Thyroid gland (tissue), 4 donors: ENCODE results near the gene MIB1.

Experiments used
- POLR2A ChIP-seq, 2 donors: fragments of 450-650 bp; IDR thresholded peaks; one replicate each; pipeline ENCODE4 v1.6.1; 2017; ENCODE audit warnings: antibody characterized with exemption in 2 of 2, mild to moderate bottlenecking in 2 of 2, moderate library complexity in 1 of 2
- TF ChIP-seq, protein P1 (sequence below), 6 experiments: fragments of 200-600 bp in 3 of 6; fragments of 450-650 bp in 3 of 6; sonication (generic) in 3 of 6; IDR thresholded peaks; one replicate each; pipeline ENCODE4 v1.5.1; 2016 to 2019; ENCODE audit warnings: antibody characterized with exemption in 6 of 6, mild to moderate bottlenecking in 2 of 6, inconsistent platforms in 1 of 6, moderate library complexity in 1 of 6

GRCh38 chr18:21805771-21806366 is 65.3 kb downstream of the MIB1 start:
- TF ChIP-seq, protein P1, sequence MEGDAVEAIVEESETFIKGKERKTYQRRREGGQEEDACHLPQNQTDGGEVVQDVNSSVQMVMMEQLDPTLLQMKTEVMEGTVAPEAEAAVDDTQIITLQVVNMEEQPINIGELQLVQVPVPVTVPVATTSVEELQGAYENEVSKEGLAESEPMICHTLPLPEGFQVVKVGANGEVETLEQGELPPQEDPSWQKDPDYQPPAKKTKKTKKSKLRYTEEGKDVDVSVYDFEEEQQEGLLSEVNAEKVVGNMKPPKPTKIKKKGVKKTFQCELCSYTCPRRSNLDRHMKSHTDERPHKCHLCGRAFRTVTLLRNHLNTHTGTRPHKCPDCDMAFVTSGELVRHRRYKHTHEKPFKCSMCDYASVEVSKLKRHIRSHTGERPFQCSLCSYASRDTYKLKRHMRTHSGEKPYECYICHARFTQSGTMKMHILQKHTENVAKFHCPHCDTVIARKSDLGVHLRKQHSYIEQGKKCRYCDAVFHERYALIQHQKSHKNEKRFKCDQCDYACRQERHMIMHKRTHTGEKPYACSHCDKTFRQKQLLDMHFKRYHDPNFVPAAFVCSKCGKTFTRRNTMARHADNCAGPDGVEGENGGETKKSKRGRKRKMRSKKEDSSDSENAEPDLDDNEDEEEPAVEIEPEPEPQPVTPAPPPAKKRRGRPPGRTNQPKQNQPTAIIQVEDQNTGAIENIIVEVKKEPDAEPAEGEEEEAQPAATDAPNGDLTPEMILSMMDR (IDR thresholded peaks at IDR 0.05), result no peak
- no peak for TF ChIP-seq POLR2A (IDR thresholded peaks at IDR 0.05)
